ENCODE data around the gene MT1H.
A peak's percentile ranks its signal among the peaks of the same experiment; 100 is the strongest.
"Not testable (repeated sequence)": the region's sequence is repeated elsewhere in the genome, so short reads cannot be mapped to it uniquely, and the experiment has no call there.

The MT1H gene

GRCh38 chr16:56669005-56669839, at the start of gene MT1H:
Gene MT1H, plus strand, starts transcription at chr16:56669814. Its CDS starts 71 bp downstream, at chr16:56669885.
- no peak within 1 kb of the TSS for H3K4me3 ChIP-seq (ENCODE audit: low read length)
- no peak for DNase-seq (ENCODE audit: low read depth)
- TF ChIP-seq CTCF (conservative IDR thresholded peaks at IDR 0.05; ENCODE audit: low read length), result no peak

GRCh38 chr16:56620339-56620897, 49.2 kb upstream of the MT1H start:
- no peak for DNase-seq (ENCODE audit: low read depth)
- TF ChIP-seq CTCF (conservative IDR thresholded peaks at IDR 0.05; ENCODE audit: low read length), result no peak
- H3K4me3 ChIP-seq (ENCODE audit: low read length), result no peak overlapping the region

DNA sequence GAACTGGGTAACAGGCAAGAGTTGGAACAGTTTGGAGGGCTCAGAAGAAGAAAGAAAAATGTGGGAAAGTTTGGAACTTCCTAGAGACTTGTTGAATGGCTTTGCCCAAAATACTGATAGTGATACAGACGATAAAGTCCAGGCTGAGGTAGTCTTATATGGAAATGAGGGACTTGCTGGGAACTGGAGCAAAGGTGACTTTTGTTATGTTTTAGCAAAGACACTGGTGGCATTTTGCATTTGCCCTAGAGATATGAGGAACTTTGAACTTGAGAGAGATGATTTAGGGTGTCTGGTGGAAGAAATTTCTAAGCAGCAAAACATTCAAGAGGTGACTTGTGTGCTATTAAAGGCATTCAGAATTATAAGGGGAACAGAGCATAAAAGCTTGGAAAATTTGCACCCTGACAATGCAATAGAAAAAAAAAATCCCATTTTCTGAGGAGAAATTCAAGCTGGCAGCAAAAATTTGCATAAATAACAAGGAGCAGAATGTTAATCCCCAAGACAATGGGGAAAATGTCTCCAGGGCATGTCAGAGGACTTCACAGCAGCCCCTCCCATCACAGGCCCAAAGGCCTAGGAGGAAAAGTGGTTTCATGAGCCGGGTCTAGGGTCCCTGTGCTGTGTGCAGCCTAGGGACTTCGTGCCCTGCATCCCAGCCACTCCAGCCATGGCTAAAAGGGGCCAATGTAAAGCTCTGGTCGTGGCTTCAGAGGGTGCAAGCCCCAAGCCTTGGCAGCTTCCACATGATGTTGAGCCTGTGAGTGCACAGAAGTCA, 47.8 kb upstream of the MT1H start:
- not testable (repeated sequence) for H3K4me3 ChIP-seq (ENCODE audit: low read length); DNase-seq (ENCODE audit: low read depth)

- DNase-seq (ENCODE audit: low read depth), result not testable (repeated sequence)
Measured at GRCh38 chr16:56623184-56623583, 46.4 kb upstream of the MT1H start.

GRCh38 chr16:56623637-56624036, 46.0 kb upstream of the MT1H start:
- no peak for TF ChIP-seq CTCF (conservative IDR thresholded peaks at IDR 0.05; ENCODE audit: low read length)
- H3K4me3 ChIP-seq (ENCODE audit: low read length), result no peak overlapping the region
- no peak for DNase-seq (ENCODE audit: low read depth)

More at GRCh38 chr16:56623184-56623583, 46.4 kb upstream of the MT1H start:
- H3K4me3 ChIP-seq (ENCODE audit: low read length), result not testable (repeated sequence)

GRCh38 chr16:56625140-56625942, 44.3 kb upstream of the MT1H start, which contains the start of gene MT1E:
Gene MT1E, plus strand, starts transcription at chr16:56625781. Its CDS starts 71 bp downstream, at chr16:56625852.
- DNase-seq (ENCODE audit: low read depth), result peak; percentile 80
- no peak for TF ChIP-seq CTCF (conservative IDR thresholded peaks at IDR 0.05; ENCODE audit: low read length)
- H3K4me3 ChIP-seq (ENCODE audit: low read length), result peak within 1 kb of the TSS; percentile 74

DNA sequence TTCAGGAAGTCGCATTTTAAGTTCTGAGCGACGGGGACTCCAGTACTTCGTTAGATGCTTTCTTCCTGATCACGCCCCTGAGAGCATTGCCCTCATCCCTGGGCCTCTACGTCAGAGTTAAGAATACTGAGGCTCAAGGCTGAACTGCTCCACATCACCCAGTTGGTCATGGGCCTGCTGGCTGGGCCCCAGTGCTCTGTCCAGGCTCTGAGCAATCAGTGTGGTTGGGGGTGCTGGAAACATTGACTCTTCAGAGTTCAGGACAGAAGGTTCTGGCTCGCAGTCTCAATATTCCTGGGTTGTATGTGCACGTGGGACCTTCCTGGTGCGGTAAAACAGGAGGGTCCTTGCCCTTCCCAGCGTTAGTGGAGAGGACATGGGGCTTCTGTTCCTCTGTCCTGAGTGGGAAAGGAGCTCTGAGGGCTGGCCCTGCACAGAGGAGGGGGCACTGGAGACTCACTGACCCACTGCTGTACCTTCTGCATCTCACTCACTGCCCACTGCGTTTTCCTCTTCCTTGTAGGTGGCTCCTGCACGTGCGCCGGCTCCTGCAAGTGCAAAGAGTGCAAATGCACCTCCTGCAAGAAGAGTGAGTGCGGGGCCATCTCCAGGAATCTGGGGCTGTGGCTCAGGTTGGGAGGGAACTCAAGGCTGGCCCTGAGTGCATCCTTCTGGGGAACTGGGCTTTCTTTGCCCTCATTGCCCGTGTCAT, 43.5 kb upstream of the MT1H start:
- TF ChIP-seq CTCF (conservative IDR thresholded peaks at IDR 0.05; ENCODE audit: low read length), result no peak
- DNase-seq (ENCODE audit: low read depth), result peak; percentile 74
- H3K4me3 ChIP-seq (ENCODE audit: low read length), result peak overlapping the region; percentile 74
